NOMO-1 (cell line): Measurements from ENCODE around the gene CDADC1.
"Not testable (repeated sequence)": the region's sequence is repeated elsewhere in the genome, so short reads cannot be mapped to it uniquely, and the experiment has no call there.

Experiments
- DNase-seq, 2 experiments: peaks; one replicate each; lab custom pipeline; 2025; ENCODE audit not compliant: unreplicated experiment in 2 of 2; lab: John Stamatoyannopoulos, UW

CDADC1 gene

DNA sequence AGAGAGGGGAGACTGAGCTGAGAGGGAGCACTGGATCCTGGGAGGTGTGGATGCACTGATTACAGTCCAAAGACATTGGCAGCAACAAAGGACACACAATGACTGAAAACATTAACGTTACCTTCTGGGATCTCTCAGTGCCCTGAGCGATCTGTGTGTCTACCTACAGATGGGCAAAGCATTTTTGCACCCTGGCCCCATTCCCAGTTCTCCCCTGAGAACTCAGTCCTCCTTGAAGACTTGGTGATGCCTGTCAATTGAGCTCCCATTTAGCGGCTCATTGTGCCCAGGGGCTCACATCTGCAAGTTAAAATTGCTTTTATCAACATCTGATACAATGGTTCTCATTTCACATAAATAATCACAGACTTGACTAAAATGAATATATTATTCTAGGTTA lies 62.5 kb downstream of the CDADC1 start:
- no peak for DNase-seq

DNA sequence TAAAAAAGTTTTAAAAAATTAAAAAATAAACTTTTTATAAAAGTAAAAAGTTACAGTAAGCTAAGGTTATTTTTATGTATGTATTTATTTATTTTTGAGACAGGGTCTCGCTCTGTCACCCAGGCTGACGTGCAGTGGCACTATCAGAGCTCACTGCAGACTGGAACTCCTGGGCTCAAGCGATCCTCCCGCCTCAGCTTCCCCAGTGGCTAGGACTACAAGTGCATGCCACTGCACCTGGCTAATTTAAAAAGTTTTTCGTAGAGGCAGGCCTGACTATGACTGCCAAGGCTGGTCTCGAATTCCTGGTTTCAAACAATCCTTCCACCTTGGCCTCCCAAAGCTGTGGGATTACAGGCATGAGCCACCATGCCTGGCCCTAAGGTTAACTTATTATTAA lies 64.1 kb downstream of the CDADC1 start:
- DNase-seq, result no peak

- DNase-seq, result no peak
Measured at GRCh38 chr13:49314344-49314882, 66.7 kb downstream of the CDADC1 start.

GRCh38 chr13:49315036-49315565 lies 67.4 kb downstream of the CDADC1 start:
- no peak for DNase-seq

DNA sequence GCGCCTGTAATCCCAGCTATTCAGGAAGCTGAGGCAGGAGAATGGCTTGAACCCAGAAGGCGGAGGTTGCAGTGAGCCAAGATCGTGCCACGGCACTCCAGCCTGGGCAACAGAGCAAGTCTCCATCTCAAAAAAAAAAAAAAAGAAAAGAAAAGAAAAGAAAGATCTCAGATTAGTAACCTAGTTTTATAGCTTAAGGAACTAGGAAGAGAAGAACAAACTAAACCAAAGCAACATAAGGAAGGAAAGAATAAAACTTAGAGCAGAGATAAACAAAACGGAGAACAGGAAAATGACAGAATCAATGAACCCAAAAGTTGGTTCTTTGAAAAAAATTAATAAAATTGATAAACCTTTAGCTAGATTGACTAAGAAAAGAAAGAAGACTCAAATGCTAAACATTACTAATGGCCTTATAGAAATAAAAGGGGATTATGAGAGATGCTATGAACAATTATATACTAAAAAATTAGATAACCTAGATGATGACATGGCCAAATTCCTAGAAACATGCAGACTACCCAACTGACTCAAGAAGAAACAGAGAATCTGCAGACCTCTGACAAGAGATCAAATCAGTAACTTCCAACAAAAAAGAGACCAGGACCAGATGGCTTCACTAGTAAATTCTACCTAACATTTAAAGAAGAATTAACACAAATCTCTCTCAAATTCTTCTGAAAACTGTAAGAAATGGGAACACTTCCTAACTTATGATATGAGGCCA lies 68.2 kb downstream of the CDADC1 start:
- no peak for DNase-seq

GRCh38 chr13:49319551-49319950 lies 71.8 kb downstream of the CDADC1 start:
- no peak for DNase-seq

DNA sequence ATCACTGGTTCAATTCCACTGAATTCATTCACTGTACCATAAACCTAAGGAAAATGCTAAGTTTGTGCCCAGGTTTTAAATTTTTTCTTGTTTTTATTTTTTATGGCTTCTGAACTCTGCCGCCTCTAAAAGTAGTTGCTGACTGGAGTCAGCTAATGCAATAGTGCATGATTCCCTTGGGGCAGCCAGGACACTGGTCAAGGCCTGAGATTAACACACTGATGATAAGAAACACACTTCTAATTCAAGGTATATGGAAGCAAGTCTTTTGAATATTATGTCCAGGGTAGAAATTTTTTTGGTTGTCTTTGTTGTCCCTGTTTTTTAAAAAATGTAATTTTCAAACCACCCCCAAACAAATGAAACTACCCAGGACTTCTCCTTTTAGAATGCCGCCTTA lies 72.2 kb downstream of the CDADC1 start:
- DNase-seq, result no peak

DNA sequence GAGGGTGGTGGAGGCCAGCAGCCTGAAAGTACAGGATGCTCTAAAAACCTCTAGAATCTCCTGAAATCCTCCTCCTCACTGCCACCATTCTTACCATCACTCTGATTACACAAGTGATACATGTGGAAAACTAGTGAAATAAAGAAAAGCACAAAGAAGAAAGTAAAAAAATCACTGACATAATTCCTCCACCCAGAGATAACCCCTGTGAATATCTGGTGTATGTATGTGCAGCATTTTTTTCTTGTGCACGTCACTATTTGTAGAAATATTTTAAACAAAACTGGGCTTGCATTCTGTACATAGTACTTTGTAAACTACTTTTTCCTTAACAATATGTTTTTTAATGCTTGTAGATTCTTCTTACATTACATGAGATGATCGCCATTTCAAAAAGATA lies 73.2 kb downstream of the CDADC1 start:
- DNase-seq, result no peak

- DNase-seq, result no peak
Measured at GRCh38 chr13:49322702-49323101, 75.0 kb downstream of the CDADC1 start.

DNA sequence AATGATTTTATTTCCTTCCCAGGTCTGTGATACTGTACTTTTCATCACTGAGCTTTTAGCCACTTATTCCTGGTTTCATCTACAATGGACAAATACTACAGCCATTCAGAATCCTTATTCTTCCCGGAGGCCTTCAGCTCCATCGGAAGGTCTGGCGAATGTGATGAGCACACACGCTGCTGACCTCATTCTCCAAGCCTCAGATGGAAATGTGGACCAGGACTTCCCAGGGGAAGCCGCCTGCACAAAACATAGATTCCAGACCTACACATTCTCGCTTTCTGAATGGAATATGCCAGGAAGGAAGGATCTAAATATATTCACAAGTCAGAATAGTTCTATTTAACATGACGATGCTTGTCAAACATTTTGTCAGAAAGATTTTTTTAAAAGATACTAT lies 75.6 kb downstream of the CDADC1 start:
- DNase-seq, result no peak

GRCh38 chr13:49326222-49326917 lies 78.6 kb downstream of the CDADC1 start:
- no peak for DNase-seq

GRCh38 chr13:49327145-49327544 lies 79.4 kb downstream of the CDADC1 start:
- not testable (repeated sequence) for DNase-seq

DNA sequence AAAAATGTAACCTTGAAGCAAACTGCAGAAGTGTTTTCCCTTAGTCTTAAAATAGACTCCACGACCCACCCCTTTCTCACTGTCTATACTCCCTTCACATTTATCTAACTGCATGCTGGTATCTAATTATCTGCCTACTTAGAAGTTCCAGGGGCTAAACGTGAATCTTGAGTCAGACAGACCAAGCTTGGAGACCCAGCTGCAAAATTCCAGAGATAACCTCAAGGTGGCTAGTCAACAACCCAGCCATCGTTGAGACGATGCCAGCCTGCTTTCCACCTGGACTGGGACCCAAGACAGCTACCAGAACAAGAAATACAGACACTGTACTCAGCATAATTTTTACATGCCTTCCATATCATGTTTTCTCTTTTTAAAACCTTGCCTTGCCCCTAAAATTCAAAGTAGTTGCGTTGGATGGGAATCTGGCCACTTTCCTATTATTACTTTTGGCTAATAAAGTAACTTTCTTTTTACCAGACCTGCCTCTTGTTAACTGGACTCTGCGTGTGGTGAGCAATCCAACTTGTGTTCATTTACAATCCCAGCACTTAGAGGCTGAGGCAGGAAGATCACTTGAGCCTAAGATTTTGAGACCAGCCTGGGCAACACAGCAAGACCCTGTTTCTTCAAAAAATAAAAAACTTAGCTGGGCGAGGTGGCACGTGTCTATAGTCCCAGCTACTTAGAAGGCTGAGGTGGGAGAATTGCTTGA lies 82.3 kb downstream of the CDADC1 start:
- no peak for DNase-seq

- DNase-seq, result no peak
Measured at GRCh38 chr13:49330546-49330864, 82.8 kb downstream of the CDADC1 start.

DNA sequence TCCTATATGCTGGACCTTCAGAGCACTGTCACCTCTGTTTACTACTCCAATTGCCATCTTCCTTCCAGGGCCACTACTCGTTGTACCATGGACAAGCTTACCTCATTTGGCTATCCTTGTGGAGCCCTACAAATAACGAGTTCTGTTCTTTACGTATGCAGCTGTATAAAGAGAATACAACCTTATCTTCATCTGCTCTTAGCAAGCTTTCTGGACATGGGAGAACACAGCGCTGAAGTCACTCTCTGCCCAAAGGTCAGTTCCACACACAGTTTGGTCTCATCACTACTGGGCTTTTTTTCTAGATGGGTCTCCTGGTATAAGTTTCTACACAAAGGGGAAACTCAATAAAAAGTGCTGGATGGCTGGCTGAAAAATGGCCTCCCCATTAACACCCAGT lies 88.9 kb downstream of the CDADC1 start:
- no peak for DNase-seq

GRCh38 chr13:49340161-49340560 lies 92.4 kb downstream of the CDADC1 start:
- no peak for DNase-seq

DNA sequence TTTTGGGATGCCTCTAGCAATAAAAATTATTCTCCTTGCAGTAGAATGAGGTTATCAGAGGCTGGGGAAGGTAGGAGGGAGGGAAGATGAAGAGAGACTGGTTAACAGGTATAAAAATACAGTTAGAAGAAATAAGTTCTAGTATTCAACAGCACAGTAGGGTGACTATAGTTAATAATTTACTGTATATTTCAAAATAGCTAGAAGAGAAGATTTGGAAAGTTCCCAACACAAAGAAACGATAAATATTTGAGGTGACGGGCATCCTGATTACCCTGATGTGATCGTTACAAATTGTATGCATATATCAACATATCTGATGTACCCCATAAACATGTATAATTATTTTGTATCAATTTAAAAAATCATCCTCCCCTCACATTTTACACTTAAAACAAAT lies 93.8 kb downstream of the CDADC1 start:
- DNase-seq, result no peak

- DNase-seq, result no peak
Measured at GRCh38 chr13:49341941-49342340, 94.2 kb downstream of the CDADC1 start.

GRCh38 chr13:49342454-49342853 lies 94.7 kb downstream of the CDADC1 start:
- no peak for DNase-seq
